ENCODE measurements around the gene STK24. TPM values are rescaled to one million over a fixed set of nuclear protein-coding genes. Genes with fewer than 3 reads are reported as not detected.

The STK24 gene
- total RNA-seq, 2 donors from 2014 or later: 55.8 to 63.2 TPM

DNA sequence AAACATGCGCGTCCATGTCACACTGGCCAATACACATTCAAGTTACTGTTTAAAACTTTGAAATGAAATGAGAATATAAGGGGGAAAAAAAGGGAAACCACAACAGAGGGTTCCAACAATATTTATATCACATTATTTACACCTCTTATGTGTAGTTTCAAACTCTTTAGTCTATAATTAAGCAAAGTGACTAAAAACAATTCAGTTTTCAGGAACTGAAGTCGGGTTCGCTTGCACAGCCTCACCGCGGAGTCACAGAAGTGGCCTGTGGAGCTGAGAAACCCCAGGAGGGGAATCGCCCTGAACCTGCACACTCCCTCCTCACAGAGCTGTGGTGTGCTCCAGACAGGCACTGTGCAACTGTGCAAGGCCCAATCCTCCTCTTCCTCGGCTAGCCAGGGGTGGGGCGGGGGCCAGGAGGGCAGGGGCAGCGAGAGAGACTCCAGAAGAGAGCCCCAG is 75.9 kb downstream of the STK24 start:
- TF ChIP-seq, protein P1, sequence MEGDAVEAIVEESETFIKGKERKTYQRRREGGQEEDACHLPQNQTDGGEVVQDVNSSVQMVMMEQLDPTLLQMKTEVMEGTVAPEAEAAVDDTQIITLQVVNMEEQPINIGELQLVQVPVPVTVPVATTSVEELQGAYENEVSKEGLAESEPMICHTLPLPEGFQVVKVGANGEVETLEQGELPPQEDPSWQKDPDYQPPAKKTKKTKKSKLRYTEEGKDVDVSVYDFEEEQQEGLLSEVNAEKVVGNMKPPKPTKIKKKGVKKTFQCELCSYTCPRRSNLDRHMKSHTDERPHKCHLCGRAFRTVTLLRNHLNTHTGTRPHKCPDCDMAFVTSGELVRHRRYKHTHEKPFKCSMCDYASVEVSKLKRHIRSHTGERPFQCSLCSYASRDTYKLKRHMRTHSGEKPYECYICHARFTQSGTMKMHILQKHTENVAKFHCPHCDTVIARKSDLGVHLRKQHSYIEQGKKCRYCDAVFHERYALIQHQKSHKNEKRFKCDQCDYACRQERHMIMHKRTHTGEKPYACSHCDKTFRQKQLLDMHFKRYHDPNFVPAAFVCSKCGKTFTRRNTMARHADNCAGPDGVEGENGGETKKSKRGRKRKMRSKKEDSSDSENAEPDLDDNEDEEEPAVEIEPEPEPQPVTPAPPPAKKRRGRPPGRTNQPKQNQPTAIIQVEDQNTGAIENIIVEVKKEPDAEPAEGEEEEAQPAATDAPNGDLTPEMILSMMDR (IDR thresholded peaks at IDR 0.05): no peak
- peaks cover 0 to 61% of the 10 kb centered on the region in 2 donors for H3K4me1 ChIP-seq

DNA sequence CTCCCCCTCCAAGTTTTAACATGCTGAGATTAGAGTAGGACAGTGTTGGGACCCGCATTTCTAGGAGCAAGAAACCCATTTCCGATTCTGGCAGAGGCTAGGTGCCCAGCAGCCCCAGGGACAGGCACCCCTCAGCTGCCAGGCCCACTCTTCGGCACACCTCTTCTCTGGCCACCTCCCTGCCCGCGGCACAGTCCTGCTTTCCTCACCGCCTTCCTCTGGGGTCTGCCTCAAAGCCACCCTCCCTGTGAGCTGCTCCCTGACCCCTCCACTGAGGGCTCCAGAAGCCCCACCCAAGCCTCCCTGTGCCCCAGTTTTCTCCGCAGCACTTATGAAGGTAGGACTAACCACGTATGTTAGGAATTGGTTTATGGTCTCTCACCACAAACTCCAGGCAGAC is 79.9 kb downstream of the STK24 start:
- H3K4me3 ChIP-seq: no peak overlapping the region
- peak overlapping the region; percentile 70 to 76 for H3K27ac ChIP-seq
- H3K27me3 ChIP-seq: no peaks in the 10 kb centered on the region
- TF ChIP-seq, protein P1 (IDR thresholded peaks at IDR 0.05): no peak
- H3K36me3 ChIP-seq: peaks cover 6% of the 10 kb centered on the region
- no peak for DNase-seq (ENCODE audit: low spot score)
- H3K9me3 ChIP-seq: no peaks in the 10 kb centered on the region
- peaks cover 0 to 42% of the 10 kb centered on the region in 2 donors for H3K4me1 ChIP-seq

More for the DNA sequence above, 75.9 kb downstream of the STK24 start:
- Histone ChIP-seq H3K27me3 (no peaks in the 10 kb centered on the region), H3K4me3 (no peak overlapping the region), H3K36me3 (peaks cover 6% of the 10 kb centered on the region), H3K9me3 (no peaks in the 10 kb centered on the region), H3K27ac (no peak overlapping the region)
- DNase-seq (ENCODE audit: low spot score): no peak

DNA sequence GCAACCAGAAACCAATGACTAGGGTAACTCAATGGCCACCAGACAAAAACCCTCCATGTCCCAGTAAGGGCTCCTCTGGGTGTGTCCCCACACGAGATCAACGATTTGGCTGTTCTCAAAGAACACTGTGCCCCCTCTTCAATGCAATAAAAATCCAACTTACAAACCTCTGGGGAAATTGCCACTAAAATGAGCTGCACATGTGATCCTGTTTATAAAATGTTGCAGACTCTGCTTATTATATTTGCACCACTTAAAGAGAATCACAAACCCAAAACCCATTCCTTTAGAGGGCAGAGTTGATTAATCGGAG is 80.5 kb downstream of the STK24 start:
- Histone ChIP-seq H3K9me3 (no peaks in the 10 kb centered on the region), H3K4me1 (peaks cover 0 to 38% of the 10 kb centered on the region in 2 donors), H3K27ac (peak overlapping the region; percentile 70 to 76), H3K4me3 (no peak overlapping the region), H3K36me3 (peaks cover 6% of the 10 kb centered on the region), H3K27me3 (no peaks in the 10 kb centered on the region)
- TF ChIP-seq, protein P1 (IDR thresholded peaks at IDR 0.05): no peak
- no peak for DNase-seq (ENCODE audit: low spot score)

DNA sequence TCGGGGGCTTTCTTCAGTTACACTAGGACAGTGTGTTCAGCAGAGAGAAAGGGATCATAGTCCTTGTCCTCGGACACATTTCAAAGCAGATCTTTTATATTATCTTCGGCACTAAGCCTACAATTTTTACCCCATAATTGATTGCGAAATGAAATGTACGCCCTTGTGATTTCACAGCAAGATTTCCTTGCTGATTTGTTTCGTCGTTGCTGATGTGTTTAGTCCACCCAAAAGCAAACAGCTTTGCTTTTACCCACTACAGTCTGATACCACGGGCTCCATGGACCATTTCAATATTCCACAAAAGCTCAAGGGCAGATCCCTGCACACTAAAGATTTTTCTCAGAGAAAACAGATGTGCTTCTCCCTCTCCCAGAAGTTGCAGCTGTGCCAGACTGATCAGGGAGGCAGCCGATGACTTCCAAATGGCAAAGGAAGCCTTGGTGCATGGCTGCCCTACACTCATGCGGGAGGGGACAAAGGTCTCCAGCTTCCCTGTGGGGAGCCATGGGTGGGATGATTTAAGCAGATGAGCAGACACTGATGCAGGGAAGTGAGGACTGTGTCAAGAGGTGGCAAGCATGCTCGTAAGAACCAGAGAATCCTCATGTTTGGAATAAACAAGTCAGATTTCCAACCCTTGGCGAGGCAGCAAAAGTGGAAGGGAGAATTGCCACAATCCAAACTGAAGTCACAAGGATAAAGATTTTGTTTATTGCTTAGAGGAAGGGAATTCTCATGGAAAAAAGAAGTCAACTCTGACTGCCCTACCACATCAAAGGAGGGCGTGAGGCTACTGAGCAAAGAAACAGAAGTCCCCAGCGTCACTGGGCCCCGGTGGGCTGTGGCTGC is 81.1 kb downstream of the STK24 start:
- no peaks in the 10 kb centered on the region for H3K9me3 ChIP-seq
- peak overlapping the region; percentile 70 to 76 for H3K27ac ChIP-seq
- peaks cover 0 to 38% of the 10 kb centered on the region in 2 donors for H3K4me1 ChIP-seq
- no peaks in the 10 kb centered on the region for H3K27me3 ChIP-seq
- DNase-seq (ENCODE audit: low spot score): peak; percentile 88
- peaks cover 6% of the 10 kb centered on the region for H3K36me3 ChIP-seq
- TF ChIP-seq, protein P1 (IDR thresholded peaks at IDR 0.05): no peak
- H3K4me3 ChIP-seq: no peak overlapping the region

DNA sequence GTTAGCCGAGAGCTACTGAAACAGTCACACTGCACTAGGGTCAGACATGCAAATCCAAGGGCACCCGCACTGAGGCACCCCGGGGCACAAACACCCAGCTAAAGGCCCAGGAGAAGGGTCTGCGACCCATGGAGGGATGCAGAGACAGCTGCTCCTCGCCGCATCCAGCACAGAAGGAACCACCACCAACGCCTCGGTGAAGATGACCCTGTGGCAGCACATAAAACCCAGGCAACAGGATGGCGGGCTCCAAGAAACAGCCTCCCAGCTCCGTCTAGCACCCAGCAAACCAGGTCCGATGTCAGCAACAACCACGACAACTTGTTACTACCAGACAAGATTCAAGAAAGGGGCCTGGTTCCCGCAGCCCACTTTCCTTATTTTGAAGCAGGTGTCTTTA is 82.1 kb downstream of the STK24 start:
- TF ChIP-seq, protein P1 (IDR thresholded peaks at IDR 0.05): no peak
- peaks cover 0 to 38% of the 10 kb centered on the region in 2 donors for H3K4me1 ChIP-seq
- peak overlapping the region; percentile 70 to 76 for H3K27ac ChIP-seq
- no peak overlapping the region for H3K4me3 ChIP-seq
- no peaks in the 10 kb centered on the region for H3K27me3 ChIP-seq
- H3K9me3 ChIP-seq: no peaks in the 10 kb centered on the region
- DNase-seq (ENCODE audit: low spot score): no peak
- peaks cover 6% of the 10 kb centered on the region for H3K36me3 ChIP-seq

All from right atrium auricular region (tissue), 2 donors.